Transverse colon (tissue), 3 donors: ENCODE results near the gene CFAP73.

Experiments used
- CTCF ChIP-seq, 5 experiments: fragments of 200-600 bp in 3 of 5; fragments of 450-650 bp in 2 of 5; sonication (generic) in 3 of 5; IDR thresholded peaks; 1 replicate in 2 of 5; 2 replicates in 3 of 5; pipeline ENCODE4 v1.5.1; 2016 to 2017; ENCODE audit warnings: antibody characterized with exemption in 5 of 5, inconsistent platforms in 3 of 5, mild to moderate bottlenecking in 2 of 5, moderate library complexity in 1 of 5
- POLR2A ChIP-seq: fragments of 450-650 bp; IDR thresholded peaks from one replicate; pipeline ENCODE4 v1.6.1; 2016; ENCODE audit warnings: antibody characterized with exemption, mild to moderate bottlenecking, moderate library complexity

- TF ChIP-seq CTCF (IDR thresholded peaks at IDR 0.05) (no peak), POLR2A (no peak)
Measured at GRCh38 chr12:113164014-113164413, 14.5 kb downstream of the CFAP73 start.
